HG03097 (cell line): ENCODE data around the gene IBA57.

ENCODE experiments used
- ATAC-seq: cut with Tn5 transposase; IDR thresholded peaks from one replicate; pipeline ENCODE4 v1.9.1; 2021; ENCODE audit not compliant: unreplicated experiment, low FRiP score

The IBA57 gene

GRCh38 chr1:228165372-228166169 lies at the start of gene IBA57:
Gene IBA57, plus strand, starts transcription at chr1:228165804. Its CDS starts 13 bp downstream, at chr1:228165817.
- ATAC-seq = peak; percentile 81

- no peak for ATAC-seq
These were observed 48.3 kb upstream of the IBA57 start for GRCh38 chr1:228117335-228117734.

DNA sequence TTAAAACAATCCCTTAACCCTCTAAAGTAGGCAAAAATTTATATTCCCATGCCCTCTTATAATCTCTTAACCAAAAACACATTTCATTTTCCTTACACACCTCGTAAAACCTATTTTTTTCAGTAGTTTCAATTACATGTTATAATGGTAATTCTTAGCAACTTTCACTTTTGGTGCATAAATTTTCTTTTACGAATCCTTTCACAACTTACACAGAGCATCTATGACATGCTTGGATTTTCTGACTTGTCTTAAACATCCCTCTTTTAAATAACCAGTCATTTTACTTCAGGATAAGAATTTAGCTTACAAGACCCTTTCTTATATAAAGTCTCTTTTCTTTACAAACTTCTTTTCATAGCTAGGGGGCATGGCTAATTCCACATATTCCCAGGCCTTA lies 47.6 kb upstream of the IBA57 start:
- no peak for ATAC-seq

GRCh38 chr1:228120351-228120750 lies 45.3 kb upstream of the IBA57 start:
- ATAC-seq = no peak

DNA sequence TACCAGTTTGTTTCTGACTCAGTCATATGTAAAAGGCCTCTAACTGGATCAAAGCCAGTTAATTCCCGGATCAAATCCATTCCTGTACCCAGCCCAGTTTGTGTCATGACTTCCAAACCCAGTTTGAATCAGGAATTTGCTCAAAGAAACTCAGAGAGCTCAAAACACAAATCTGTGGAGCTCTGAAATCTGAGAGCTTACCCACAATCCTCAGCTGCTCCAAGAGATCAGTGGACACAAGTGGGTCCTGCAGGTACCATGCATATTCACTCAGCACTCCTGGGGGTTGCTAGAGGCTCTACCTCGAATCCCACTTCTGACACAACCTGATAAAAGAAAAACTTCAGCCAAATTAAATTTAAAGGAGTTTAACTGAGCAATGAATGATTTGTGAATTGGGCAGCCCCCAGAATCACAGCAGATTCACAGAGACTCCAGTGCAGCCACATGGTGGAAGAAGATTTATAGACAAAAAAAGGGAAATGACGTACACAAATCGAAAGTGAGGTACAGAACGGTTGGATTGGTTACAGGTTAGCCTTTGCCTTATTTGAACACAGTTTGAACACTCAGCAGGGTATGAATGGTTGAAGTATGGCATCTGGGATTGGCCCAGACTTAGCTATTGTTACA lies 44.6 kb upstream of the IBA57 start:
- ATAC-seq = no peak

DNA sequence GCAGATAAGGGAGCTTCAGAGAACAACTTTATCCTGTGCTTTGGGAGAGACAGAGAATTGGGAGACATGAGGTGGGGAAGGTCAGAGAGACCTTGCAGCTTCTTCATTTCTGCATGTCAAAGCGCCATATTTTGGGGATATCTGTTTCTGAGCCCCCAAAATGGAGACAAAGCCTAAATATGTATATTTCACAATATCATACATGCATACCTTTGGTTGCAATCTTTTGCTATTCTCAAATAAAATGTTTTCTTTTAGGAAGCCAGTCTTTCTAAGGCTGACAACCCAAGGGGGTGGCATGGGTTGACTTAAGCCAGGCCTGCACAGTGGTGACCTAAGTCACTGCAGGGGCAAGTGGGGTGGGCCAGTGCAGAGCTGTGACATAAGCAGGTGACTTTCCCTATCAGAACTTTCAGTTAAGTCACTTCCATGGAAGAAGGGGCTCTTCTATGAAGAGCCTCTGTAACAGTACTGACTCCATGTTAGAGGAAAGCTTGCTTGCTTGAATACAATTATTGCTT lies 42.6 kb upstream of the IBA57 start:
- ATAC-seq = no peak

DNA sequence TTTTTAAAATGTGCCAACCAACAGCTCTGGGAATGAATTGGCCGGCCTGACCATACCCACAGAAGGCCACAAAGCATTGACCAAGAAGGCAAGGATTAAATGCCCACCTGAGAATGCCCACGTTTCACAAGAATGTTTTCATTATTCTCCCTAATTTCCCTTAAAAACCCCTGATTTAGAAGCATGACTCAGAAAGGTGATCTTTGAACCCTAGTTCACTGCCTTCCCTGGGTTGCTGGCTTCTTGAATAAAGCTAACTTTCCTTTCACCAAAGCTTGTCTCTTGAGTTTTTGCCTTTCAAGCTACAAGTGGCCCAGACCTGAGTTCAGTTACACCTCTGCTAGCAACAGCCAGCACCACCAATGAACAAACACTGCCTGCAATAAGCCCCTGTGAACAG lies 42.1 kb upstream of the IBA57 start:
- no peak for ATAC-seq

GRCh38 chr1:228125185-228125584 lies 40.4 kb upstream of the IBA57 start:
- no peak for ATAC-seq

DNA sequence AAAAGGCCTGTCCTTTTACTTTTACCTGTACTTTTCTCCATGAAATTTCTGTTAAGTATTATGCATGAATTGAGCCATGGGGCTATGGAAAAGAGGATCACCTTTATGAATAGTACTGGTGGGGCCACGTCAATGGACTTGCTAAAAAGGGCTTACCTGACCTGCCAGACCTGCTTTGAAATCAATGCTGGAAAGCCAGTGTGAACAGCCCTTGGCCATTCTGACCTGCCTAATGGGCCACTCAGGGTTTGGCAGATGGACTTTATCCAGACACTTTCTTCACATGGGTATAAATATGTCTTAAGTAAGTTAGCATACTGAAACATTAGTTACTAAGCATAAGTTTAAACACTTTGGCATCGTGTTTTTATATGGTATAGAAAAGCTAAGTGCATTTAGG lies 33.8 kb upstream of the IBA57 start:
- no peak for ATAC-seq

GRCh38 chr1:228134591-228134990 lies 31.0 kb upstream of the IBA57 start:
- no peak for ATAC-seq

GRCh38 chr1:228136901-228137300 lies 28.7 kb upstream of the IBA57 start:
- ATAC-seq = no peak

DNA sequence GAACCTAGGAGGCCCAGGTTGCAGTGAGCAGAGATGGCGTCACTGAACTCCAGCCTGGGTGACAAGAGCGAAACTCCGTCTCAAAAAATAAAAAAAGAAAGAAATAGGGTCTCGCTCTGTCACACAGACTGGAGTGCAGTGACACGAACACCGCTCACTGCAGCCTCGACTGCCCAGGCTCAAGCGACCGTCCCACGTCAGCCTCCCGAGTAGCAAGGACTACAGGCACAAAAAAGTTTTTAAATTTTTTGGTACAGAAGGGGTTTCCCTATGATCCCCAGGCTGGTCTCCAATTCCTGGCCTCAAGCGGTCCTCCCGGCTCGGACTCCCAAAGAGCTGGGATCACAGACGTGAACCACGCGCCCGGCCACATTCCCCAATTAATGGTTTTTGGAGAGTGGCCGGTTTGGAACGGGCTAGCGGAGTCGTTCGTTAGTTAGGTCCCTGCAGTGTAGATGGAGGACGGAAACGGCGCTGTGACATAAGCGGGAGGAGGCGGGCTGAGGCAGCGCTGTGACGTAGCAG lies 26.1 kb upstream of the IBA57 start:
- ATAC-seq = no peak

DNA sequence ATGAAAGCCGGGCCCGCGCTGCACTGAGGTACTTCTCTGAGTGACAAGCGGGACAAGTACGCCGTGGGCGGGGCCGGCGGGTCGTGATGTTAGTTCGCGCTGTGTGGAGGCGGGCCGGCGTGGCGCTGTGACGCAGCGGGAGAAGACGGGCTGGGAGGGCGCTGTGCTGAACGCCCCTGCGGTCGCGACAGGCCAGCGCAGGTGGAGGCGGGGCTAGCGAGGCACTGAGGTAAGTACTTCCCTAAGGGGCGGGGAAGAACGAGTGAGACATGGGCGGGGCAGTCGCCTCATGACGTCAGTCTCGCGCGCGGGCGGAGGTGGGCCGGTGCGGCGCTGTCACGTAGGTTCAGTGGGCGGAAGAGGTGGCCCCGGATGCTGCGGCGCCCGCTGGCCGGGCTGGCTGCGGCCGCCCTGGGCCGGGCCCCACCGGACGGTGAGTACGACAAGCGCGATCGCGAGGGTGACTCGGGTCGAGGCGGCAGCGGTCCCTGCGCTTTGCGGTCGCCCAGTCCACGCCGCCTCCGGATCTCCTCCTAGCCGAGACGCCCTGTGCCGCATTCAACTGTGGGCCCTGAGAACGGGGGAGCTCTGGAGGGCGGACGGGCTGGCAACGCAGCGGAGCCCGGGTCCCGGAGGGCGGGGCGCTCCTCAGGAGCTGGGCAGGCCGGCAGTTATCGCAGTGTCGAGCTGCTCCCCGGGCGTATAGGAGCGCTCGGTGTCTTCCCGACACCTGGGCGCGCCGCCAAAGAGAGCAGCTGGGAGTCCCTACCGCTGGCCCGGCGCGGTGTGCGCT lies 25.5 kb upstream of the IBA57 start, which contains the start of gene GUK1:
GUK1 (plus strand) TSS at position 349 of the 793 bp plus-strand sequence; CDS start at position 373, 24 bp downstream.
- ATAC-seq = peak; percentile 86

DNA sequence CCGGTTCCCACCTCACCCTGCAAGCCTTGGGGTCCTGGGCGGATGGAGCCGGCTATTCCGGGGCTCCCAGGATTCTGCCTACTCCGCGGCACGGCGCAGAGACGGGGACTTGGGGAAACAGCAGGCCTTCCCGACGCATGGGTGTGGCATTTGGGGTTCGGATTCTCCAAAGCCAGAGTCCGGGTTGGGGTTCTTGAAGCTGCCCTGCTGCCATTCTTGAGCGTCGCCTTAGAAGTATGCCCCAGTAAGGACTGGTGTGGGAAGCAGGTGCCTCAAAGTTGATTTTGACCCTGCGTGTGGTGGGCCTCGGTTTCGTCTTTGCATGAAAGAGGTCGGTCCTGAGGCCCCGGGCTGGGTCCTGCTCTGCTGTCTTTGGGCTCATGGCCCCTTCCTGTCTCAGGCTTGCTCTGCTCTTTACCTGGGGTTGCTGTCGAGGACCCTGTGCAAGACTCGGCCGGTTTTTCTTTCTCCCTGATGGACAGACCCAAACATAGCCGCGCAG lies 24.8 kb upstream of the IBA57 start:
- ATAC-seq = no peak

- ATAC-seq = no peak
These were observed 24.2 kb upstream of the IBA57 start for GRCh38 chr1:228141226-228142044.

GRCh38 chr1:228142155-228142691 lies 23.4 kb upstream of the IBA57 start:
- ATAC-seq = no peak

GRCh38 chr1:228142701-228143136 lies 22.9 kb upstream of the IBA57 start:
- no peak for ATAC-seq

GRCh38 chr1:228143480-228144192 lies 22.0 kb upstream of the IBA57 start:
- ATAC-seq = no peak
